ENCODE measurements around the gene OGDH.
A peak's percentile ranks its signal among the peaks of the same experiment; 100 is the strongest.

Gene OGDH

GRCh38 chr7:44638611-44639557 is 32.5 kb downstream of the OGDH start:
- peak; percentile 66 for DNase-seq (ENCODE audit: low spot score)

- peak; percentile 53 for DNase-seq (ENCODE audit: low spot score)
Measured at GRCh38 chr7:44639671-44640321, 33.4 kb downstream of the OGDH start.

GRCh38 chr7:44643206-44643605 is 36.8 kb downstream of the OGDH start:
- DNase-seq (ENCODE audit: low spot score) = no peak

- no peak for DNase-seq (ENCODE audit: low spot score)
Measured at GRCh38 chr7:44645254-44645653, 38.8 kb downstream of the OGDH start.

GRCh38 chr7:44645696-44646095 is 39.3 kb downstream of the OGDH start:
- no peak for DNase-seq (ENCODE audit: low spot score)

GRCh38 chr7:44646176-44646920 is 39.9 kb downstream of the OGDH start:
- DNase-seq (ENCODE audit: low spot score) = no peak

- DNase-seq (ENCODE audit: low spot score) = no peak
Measured at GRCh38 chr7:44646921-44647636, 40.7 kb downstream of the OGDH start.

- DNase-seq (ENCODE audit: low spot score) = no peak
Measured at GRCh38 chr7:44647981-44648714, 41.7 kb downstream of the OGDH start.

- no peak for DNase-seq (ENCODE audit: low spot score)
Measured at GRCh38 chr7:44650242-44650641, 43.8 kb downstream of the OGDH start.

- DNase-seq (ENCODE audit: low spot score) = no peak
Measured at GRCh38 chr7:44650772-44651171, 44.3 kb downstream of the OGDH start.

GRCh38 chr7:44652535-44652934 is 46.1 kb downstream of the OGDH start:
- no peak for DNase-seq (ENCODE audit: low spot score)

GRCh38 chr7:44654255-44654796 is 47.9 kb downstream of the OGDH start:
- DNase-seq (ENCODE audit: low spot score) = no peak

GRCh38 chr7:44655341-44655740 is 48.9 kb downstream of the OGDH start:
- no peak for DNase-seq (ENCODE audit: low spot score)

GRCh38 chr7:44658979-44659378 is 52.6 kb downstream of the OGDH start:
- DNase-seq (ENCODE audit: low spot score) = no peak

GRCh38 chr7:44661233-44661632 is 54.8 kb downstream of the OGDH start:
- no peak for DNase-seq (ENCODE audit: low spot score)

- DNase-seq (ENCODE audit: low spot score) = no peak
Measured at GRCh38 chr7:44664780-44665461, 58.5 kb downstream of the OGDH start.

GRCh38 chr7:44665531-44666213 is 59.2 kb downstream of the OGDH start:
- DNase-seq (ENCODE audit: low spot score) = no peak

- no peak for DNase-seq (ENCODE audit: low spot score)
Measured at GRCh38 chr7:44666566-44666965, 60.1 kb downstream of the OGDH start.

GRCh38 chr7:44667190-44667589 is 60.8 kb downstream of the OGDH start:
- no peak for DNase-seq (ENCODE audit: low spot score)

GRCh38 chr7:44671069-44671468 is 64.6 kb downstream of the OGDH start:
- DNase-seq (ENCODE audit: low spot score) = no peak

Measured in iPS-NIHi11 (cell line).